ENCODE measurements around the gene ZNF592.

GRCh38 chr15:84831613-84832012 lies 83.2 kb downstream of the ZNF592 start:
- TF ChIP-seq BHLHE40 (IDR thresholded peaks at IDR 0.05; ENCODE audit: borderline replicate concordance) (no peak), FOXA1 (IDR thresholded peaks at IDR 0.05) (no peak), SUZ12 (IDR thresholded peaks at IDR 0.05) (no peak), FOXM1 (IDR thresholded peaks at IDR 0.05; ENCODE audit: borderline replicate concordance) (no peak), L3MBTL2 (conservative IDR thresholded peaks at IDR 0.05) (no peak), ZNF384 (IDR thresholded peaks at IDR 0.05) (no peak), ELF4 (IDR thresholded peaks at IDR 0.05) (no peak), NFRKB (IDR thresholded peaks at IDR 0.05) (no peak), PKNOX1 (IDR thresholded peaks at IDR 0.05) (no peak), FOXK2 (IDR thresholded peaks at IDR 0.05) (no peak), LEF1 (IDR thresholded peaks at IDR 0.05; ENCODE audit: borderline replicate concordance) (no peak), TARDBP (IDR thresholded peaks at IDR 0.05) (no peak), SP1 (IDR thresholded peaks at IDR 0.05) (no peak)
